GM12873 (cell line): Measurements from ENCODE around the gene TRIM46.

Source experiments
- CTCF ChIP-seq: IDR thresholded peaks from 2 replicates; pipeline ENCODE4 v1.5.1; 2012; ENCODE audit warnings: low read depth, mild to moderate bottlenecking, moderate library complexity, low read length, control low read depth; ENCODE audit not compliant: insufficient read depth; ENCODE audit errors: missing control alignments

Gene TRIM46

GRCh38 chr1:155173478-155174323, at the start of gene TRIM46:
Gene TRIM46 (plus strand): TSS chr1:155173849. CDS start chr1:155173967, 118 bp downstream.
- TF ChIP-seq CTCF: no peak

- TF ChIP-seq CTCF: no peak
Measured at GRCh38 chr1:155124503-155125463, 48.9 kb upstream of the TRIM46 start.

GRCh38 chr1:155125511-155125945, 48.1 kb upstream of the TRIM46 start:
- no peak for TF ChIP-seq CTCF

GRCh38 chr1:155125946-155126555, 47.6 kb upstream of the TRIM46 start:
- TF ChIP-seq CTCF: no peak

- TF ChIP-seq CTCF: no peak
Measured at GRCh38 chr1:155126556-155127104, 47.0 kb upstream of the TRIM46 start.

GRCh38 chr1:155127105-155127966, 46.3 kb upstream of the TRIM46 start, which contains the start of gene EFNA1:
Gene EFNA1 (plus strand): TSS chr1:155127876. CDS start chr1:155127978, 102 bp downstream.
- TF ChIP-seq CTCF: no peak
